ENCODE measurements around the gene LRRC49. TPM values are rescaled to one million over a fixed set of nuclear protein-coding genes. Genes with fewer than 3 reads are reported as not detected.

LRRC49 gene
- total and polyA plus RNA-seq, 12 donors: 9.7 to 149 (median 67.3) TPM

GRCh38 chr15:71098920-71099319, 206.3 kb downstream of the LRRC49 start:
- Histone ChIP-seq H3K4me3 (no peak overlapping the region), H3K4me1 (no peaks in the 10 kb centered on the region), H3K27ac (no peak overlapping the region), H3K36me3 (no peaks in the 10 kb centered on the region), H3K9me3 (no peaks in the 10 kb centered on the region), H3K27me3 (no peaks in the 10 kb centered on the region)
- TF ChIP-seq CTCF (IDR thresholded peaks at IDR 0.05): no peak
- 85 to 94% methylated on average over 1 of the region's 1 CpG for WGBS, 2 donors
- intact Hi-C loops (cut with DNase I): no loop called here
- ATAC-seq (no peak), DNase-seq (no peak)

Other genes starting within 250 kb of the LRRC49 start
- 10 to 100 TPM; 38.4 to 60.3 (median 47.1) TPM for gene UACA, start 129.3 kb upstream of the LRRC49 start, total RNA-seq
- gene UACA, start 129.3 kb upstream of the LRRC49 start, polyA plus RNA-seq: 10 to 100 TPM; 14.2 to 75.4 TPM
- gene LARP6, start 38.7 kb upstream of the LRRC49 start, total RNA-seq: 10 to 100 TPM; 23.3 to 86.2 (median 40.0) TPM
- gene LARP6, start 38.7 kb upstream of the LRRC49 start, polyA plus RNA-seq: 10 to 100 TPM; 22.8 to 34.8 TPM
- gene THAP10, start 393 bp upstream of the LRRC49 start, total RNA-seq: 1 to 10 TPM; 3.0 to 7.0 (median 5.0) TPM
- 1 to 10 TPM; 1.2 to 4.2 TPM for gene THAP10, start 393 bp upstream of the LRRC49 start, polyA plus RNA-seq
- 100 to 1,000 TPM in 8 of 10 donors, 10 to 100 TPM in 2; 72.3 to 212 (median 170) TPM for gene THSD4, start 222.6 kb downstream of the LRRC49 start, total RNA-seq
- gene THSD4, start 222.6 kb downstream of the LRRC49 start, polyA plus RNA-seq: 10 to 100 TPM; 20.8 to 29.4 TPM